GM18519 (cell line): ENCODE results near the gene ARPC5.
"Not testable (repeated sequence)": the region's sequence is repeated elsewhere in the genome, so short reads cannot be mapped to it uniquely, and the experiment has no call there.

Experiments used
- ATAC-seq: cut with Tn5 transposase; IDR thresholded peaks from one replicate; pipeline ENCODE4 v1.9.1; 2021; ENCODE audit warnings: mild to moderate bottlenecking, moderate library complexity; ENCODE audit not compliant: unreplicated experiment, low FRiP score

Gene ARPC5

GRCh38 chr1:183648042-183648441 lies 12.5 kb upstream of the ARPC5 start:
- no peak for ATAC-seq

DNA sequence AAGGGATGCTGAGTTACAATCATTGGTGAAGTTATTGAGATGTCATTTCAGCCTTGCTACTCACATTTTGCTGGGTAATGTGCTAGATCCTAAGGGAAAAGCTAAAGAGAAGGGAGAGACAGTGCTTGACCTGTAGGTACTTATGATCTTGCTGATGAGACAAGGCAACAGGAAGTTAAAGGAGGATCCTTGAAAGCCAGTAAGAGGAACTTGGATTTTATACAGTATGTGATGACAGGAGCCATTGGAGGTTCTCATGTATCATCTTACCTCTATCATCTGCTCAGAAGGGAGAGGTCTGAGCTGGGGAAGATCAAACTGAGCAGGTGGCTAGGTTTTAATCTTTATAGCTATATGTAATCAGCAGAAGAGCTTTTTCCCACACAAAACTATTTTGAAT lies 11.2 kb upstream of the ARPC5 start:
- ATAC-seq = no peak

- no peak for ATAC-seq
Observed at GRCh38 chr1:183645531-183645930, 9.9 kb upstream of the ARPC5 start.

GRCh38 chr1:183642166-183642565 lies 6.6 kb upstream of the ARPC5 start:
- ATAC-seq = no peak

DNA sequence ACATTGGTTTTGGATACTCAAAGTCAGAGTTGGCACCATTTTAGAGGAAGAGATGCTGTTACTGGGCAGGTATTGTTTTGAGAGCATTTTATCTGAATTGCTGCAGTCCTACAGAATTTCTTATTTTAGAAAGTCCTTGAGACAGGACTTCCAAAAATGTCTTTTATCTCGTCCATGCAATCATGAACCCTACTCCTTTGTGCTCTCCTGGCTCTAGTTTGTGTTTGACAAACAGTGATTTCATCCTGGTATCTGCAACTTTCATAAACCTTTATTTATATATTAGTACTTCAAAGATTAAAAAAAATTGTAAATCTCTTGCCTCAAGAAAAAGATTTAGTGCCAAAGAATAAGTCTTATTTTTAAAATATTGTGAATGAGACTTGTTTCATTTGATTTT lies 4.6 kb upstream of the ARPC5 start:
- ATAC-seq = no peak

GRCh38 chr1:183638649-183639387 lies 3.2 kb upstream of the ARPC5 start:
- ATAC-seq = no peak

GRCh38 chr1:183636783-183637182 lies 1.2 kb upstream of the ARPC5 start:
- no peak for ATAC-seq

- ATAC-seq = no peak
Observed at GRCh38 chr1:183636334-183636682, 725 bp upstream of the ARPC5 start.

DNA sequence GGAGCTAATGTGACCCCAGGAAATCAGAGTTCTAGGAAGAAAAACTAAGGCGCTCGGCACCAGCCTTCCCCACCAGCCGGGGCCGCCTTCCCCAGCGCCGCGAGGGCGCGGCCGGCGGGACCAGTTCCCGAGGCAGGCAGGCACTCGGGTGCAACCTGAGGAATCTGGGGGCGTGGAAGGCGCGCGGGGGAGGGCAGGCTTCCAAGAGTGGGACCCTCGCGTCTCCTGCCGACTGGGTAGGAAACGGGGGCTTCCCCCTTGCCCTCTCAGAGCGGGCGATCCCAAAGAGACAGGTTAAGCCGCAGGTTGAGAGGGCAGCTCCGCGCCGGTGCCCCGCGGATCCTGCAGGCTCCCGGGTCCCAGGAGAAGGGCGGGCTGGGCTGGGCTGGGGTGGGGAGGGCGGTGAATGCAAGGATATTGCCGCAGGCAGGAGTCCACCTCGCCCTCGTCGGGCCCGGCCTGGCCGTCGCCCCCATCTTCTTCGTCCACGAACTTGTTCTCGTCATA lies 431 bp downstream of the ARPC5 start:
- ATAC-seq = no peak

- ATAC-seq = no peak
Observed at GRCh38 chr1:183634429-183635065, 1.0 kb downstream of the ARPC5 start.

- ATAC-seq = peak; percentile 54
Observed at GRCh38 chr1:183633676-183634343, 1.8 kb downstream of the ARPC5 start.

- no peak for ATAC-seq
Observed at GRCh38 chr1:183632964-183633363, 2.6 kb downstream of the ARPC5 start.

GRCh38 chr1:183632114-183632513 lies 3.5 kb downstream of the ARPC5 start:
- ATAC-seq = no peak

GRCh38 chr1:183630748-183631147 lies 4.8 kb downstream of the ARPC5 start:
- no peak for ATAC-seq

DNA sequence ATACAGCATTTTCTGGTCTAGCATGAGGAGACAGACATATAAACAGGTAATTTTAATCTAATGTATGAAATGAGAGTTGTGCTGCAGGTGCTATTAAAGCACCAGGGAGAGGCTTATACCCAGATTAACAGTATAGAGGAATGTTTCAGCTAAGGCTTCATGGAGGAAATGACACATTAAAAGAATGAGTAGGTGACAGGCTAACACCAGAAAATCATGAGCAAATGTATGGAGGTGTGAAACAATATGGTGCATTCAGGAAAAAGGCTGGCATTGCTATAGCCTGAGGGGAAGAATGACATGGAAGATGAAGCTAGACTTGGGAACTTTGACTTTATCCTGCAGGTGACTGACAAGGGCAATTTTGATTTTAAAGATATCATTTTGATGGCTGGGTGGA lies 7.0 kb downstream of the ARPC5 start:
- ATAC-seq = no peak

- not testable (repeated sequence) for ATAC-seq
Observed at GRCh38 chr1:183626236-183626635, 9.3 kb downstream of the ARPC5 start.

GRCh38 chr1:183622884-183623785 lies 12.4 kb downstream of the ARPC5 start:
- no peak for ATAC-seq

GRCh38 chr1:183622013-183622412 lies 13.6 kb downstream of the ARPC5 start:
- ATAC-seq = no peak

DNA sequence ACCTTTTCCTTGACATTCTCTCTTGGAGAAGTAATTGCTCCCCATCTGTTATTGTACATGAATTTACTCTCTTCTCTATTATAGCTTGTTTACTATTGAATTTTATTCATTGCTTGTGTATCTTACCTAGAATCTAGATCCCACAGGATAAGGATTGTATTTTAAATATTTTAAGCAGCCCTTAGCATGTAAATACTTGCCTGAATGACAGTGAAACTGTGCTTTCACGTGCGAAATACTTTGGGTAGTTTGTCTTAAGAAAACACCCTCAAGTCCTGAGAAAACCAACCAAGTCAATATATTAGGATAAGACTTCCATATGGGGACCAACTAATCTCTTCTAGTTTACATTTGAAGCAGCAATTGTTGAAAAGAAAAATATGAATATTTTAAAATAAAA lies 15.3 kb downstream of the ARPC5 start:
- ATAC-seq = no peak

DNA sequence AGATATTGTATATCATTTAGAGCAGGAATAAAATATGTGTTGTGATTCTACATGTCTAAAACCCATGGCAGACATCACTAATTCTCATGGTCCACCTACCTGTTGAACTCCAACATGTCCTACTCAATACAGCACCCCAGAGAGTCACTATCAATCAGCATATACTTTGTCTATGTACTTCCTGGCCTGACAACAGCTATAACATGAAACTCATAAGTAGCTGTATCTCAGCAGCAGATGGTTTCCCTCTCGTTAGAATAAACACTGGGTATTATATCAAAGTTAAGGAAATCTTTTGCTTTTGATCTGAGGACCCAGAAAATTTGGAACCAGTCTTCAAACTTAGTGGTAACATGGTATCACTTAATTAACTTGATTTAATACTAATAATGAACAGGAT lies 15.8 kb downstream of the ARPC5 start:
- no peak for ATAC-seq

DNA sequence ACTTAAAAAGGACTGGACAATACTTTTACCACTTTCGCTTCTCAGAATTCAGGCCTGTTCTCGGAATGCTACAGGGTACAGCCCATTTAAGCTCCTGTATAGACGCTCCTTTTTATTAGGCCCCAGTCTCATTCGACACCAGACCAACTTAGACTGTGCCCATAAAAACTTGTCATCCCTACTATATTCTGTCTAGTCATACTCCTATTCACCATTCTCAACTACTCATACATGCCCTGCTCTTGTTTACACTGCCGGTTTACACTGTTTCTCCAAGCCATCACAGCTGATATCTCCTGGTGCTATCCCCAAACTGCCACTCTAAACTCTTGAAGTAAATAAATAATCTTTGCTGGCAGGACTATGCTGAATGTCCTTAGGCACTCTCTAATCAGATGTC lies 17.4 kb downstream of the ARPC5 start:
- not testable (repeated sequence) for ATAC-seq
